CD4-positive, alpha-beta T cell (primary cell): ENCODE results near the gene THAP7. TPM values are rescaled to one million over a fixed set of nuclear protein-coding genes. Genes with fewer than 3 reads are reported as not detected.

Experiments used
- ATAC-seq: fragments of 200-7000 bp; cut with Tn5 transposase; one replicate; pipeline ENCODE4 v1.10.0; 2022; ENCODE audit warnings: mild to moderate bottlenecking; ENCODE audit not compliant: poor library complexity
- CTCF ChIA-PET: fragments of 350-600 bp; sonication (Branson Sonifier 250); formaldehyde crosslinking; loops from one replicate; lab custom pipeline; 2021; ENCODE audit warnings: antibody characterized with exemption, inconsistent platforms; lab: Charles Lee
- POLR2A ChIA-PET: fragments of 350-600 bp; sonication (Branson Sonifier 250); formaldehyde crosslinking; loops from one replicate; lab custom pipeline; 2021; ENCODE audit warnings: antibody characterized with exemption, inconsistent platforms; lab: Charles Lee
- DNase-seq, 14 experiments: peaks; one replicate each; pipeline ENCODE4 v3.0.0-alpha.2; 2013 to 2020; ENCODE audit warnings: mixed read lengths in 2 of 14
- H3K27ac ChIP-seq, 2 donors: one replicate each; pipeline versions ENCODE4 v1.5.1 to v1.7.0; 2013; ENCODE audit warnings: low read length in 2 of 2, low read depth in 1 of 2, mild to moderate bottlenecking in 1 of 2
- H3K27me3 ChIP-seq, 2 experiments: 1 replicate in 1 of 2; 2 replicates in 1 of 2; pipeline versions ENCODE4 v1.6.1 to v1.7.0; 2013; ENCODE audit warnings: low read length in 2 of 2, control low read depth in 1 of 2, mild to moderate bottlenecking in 1 of 2, moderate library complexity in 1 of 2; ENCODE audit not compliant: insufficient read depth in 2 of 2, control insufficient read depth in 1 of 2
- H3K36me3 ChIP-seq: one replicate; pipeline ENCODE4 v1.6.1; 2013; ENCODE audit warnings: low read length, control low read depth; ENCODE audit not compliant: insufficient read depth
- H3K4me1 ChIP-seq: one replicate; pipeline ENCODE4 v1.6.1; 2013; ENCODE audit warnings: low read length, control low read depth; ENCODE audit not compliant: insufficient read depth
- H3K4me3 ChIP-seq: one replicate; pipeline ENCODE4 v1.5.1; 2013; ENCODE audit warnings: mild to moderate bottlenecking, low read length, moderate library complexity
- H3K9me3 ChIP-seq, 2 experiments: 1 replicate in 1 of 2; 2 replicates in 1 of 2; pipeline versions ENCODE4 v1.6.1 to v1.7.0; 2013; ENCODE audit warnings: low read length in 2 of 2, mild to moderate bottlenecking in 2 of 2, control low read depth in 1 of 2, moderate library complexity in 1 of 2; ENCODE audit not compliant: control insufficient read depth in 1 of 2, insufficient read depth in 1 of 2
- H3K27ac Mint-ChIP-seq: one replicate; pipeline ENCODE4 v1.8.0; 2020; ENCODE audit warnings: mixed read lengths
- H3K27me3 Mint-ChIP-seq: one replicate; pipeline ENCODE4 v1.8.0; 2021; ENCODE audit warnings: mixed read lengths
- H3K36me3 Mint-ChIP-seq: one replicate; pipeline ENCODE4 v1.8.0; 2021; ENCODE audit warnings: low read depth, mixed read lengths
- H3K4me1 Mint-ChIP-seq: one replicate; pipeline ENCODE4 v1.8.0; 2021; ENCODE audit warnings: low read depth, mixed read lengths
- H3K4me3 Mint-ChIP-seq: one replicate; pipeline ENCODE4 v1.8.0; 2020; ENCODE audit warnings: mild to moderate bottlenecking, mixed read lengths
- H3K9me3 Mint-ChIP-seq: one replicate; pipeline ENCODE4 v1.8.0; 2020; ENCODE audit warnings: mixed read lengths
- intact Hi-C, 2 experiments: fragments of 100-400 bp; cut with DNase I in 1 of 2; cut with micrococcal nuclease in 1 of 2; formaldehyde crosslinking; loops; one replicate each; pipeline versions ENCODE4 v1.15.1 to v1.9.0; 2023 to 2025; cut with DNase I, micrococcal nuclease
- total RNA-seq, 174 experiments: library from RNA in 2 of 174; stranded (reverse) in 2 of 174; gene quantifications; one replicate each; pipeline ENCODE4 v1.2.3 and lab custom pipeline; 2021 to 2026
- TF ChIP-seq, protein P1 (sequence below): fragments of 200-600 bp; IDR thresholded peaks from one replicate; pipeline ENCODE4 v1.8.0; 2022; ENCODE audit warnings: antibody characterized with exemption, mild to moderate bottlenecking

The THAP7 gene
- total RNA-seq, 2 experiments from 2014 or later = 82.7 to 84.0 TPM

DNA sequence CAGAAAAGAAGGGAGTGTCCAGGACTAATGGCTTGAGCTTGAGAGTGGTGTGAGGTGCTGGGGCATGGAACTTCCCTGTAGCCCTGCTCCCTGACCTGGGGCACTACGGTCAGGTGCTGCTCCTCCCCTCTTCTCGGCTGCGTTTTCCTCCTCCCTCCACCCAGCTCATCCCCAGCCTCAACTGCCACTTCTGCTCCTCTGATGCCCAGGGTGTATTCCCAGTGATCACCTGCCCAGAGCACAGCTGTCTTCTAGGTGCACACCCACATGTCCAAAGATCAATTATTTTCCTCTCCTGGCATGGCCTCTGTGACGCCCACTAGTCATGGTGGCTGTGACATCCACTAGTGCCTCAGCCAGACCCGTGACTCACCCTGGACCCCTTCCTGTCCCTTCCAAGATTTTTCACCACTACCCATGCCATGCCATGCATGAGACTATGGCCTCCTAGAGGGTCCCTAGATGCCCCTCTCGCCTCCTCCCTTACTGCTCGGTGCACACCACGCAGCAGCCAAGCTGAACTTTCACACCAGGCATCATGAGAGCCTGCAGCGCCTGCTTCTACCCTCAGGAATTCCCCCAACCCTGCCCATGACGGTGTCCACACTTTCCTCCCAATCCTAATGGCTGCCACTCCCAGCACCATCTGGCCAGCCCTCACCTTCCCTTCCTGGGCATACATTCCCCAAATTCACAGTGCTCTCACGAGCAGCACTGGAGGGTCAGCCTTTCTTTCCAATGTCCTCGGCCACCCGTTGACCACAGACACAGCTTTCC lies 14.9 kb upstream of the THAP7 start:
- Histone ChIP-seq H3K27me3 (no peaks in the 10 kb centered on the region), H3K27ac (no peak overlapping the region), H3K9me3 (no peaks in the 10 kb centered on the region), H3K4me3 (no peak overlapping the region), H3K4me1 (peaks cover 26% of the 10 kb centered on the region), H3K36me3 (no peaks in the 10 kb centered on the region)
- H3K27me3 Mint-ChIP-seq = no peaks in the 10 kb centered on the region
- intact Hi-C loops = no loop called here
- no peaks in the 10 kb centered on the region for H3K9me3 Mint-ChIP-seq
- POLR2A ChIA-PET = no interaction called here
- TF ChIP-seq, protein P1, sequence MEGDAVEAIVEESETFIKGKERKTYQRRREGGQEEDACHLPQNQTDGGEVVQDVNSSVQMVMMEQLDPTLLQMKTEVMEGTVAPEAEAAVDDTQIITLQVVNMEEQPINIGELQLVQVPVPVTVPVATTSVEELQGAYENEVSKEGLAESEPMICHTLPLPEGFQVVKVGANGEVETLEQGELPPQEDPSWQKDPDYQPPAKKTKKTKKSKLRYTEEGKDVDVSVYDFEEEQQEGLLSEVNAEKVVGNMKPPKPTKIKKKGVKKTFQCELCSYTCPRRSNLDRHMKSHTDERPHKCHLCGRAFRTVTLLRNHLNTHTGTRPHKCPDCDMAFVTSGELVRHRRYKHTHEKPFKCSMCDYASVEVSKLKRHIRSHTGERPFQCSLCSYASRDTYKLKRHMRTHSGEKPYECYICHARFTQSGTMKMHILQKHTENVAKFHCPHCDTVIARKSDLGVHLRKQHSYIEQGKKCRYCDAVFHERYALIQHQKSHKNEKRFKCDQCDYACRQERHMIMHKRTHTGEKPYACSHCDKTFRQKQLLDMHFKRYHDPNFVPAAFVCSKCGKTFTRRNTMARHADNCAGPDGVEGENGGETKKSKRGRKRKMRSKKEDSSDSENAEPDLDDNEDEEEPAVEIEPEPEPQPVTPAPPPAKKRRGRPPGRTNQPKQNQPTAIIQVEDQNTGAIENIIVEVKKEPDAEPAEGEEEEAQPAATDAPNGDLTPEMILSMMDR = no peak
- ATAC-seq (no peak), DNase-seq (no peak)
- peaks cover 30% of the 10 kb centered on the region for H3K4me1 Mint-ChIP-seq
- CTCF ChIA-PET = interaction anchor here (0.6 kb wide), 2 partner anchors 147 to 598 kb away, joined by 3 to 4 read pairs; no protein-coding TSS in a partner anchor
- no peaks in the 10 kb centered on the region for H3K36me3 Mint-ChIP-seq
- H3K27ac Mint-ChIP-seq = no peak overlapping the region
- H3K4me3 Mint-ChIP-seq = peak overlapping the region; percentile 62

DNA sequence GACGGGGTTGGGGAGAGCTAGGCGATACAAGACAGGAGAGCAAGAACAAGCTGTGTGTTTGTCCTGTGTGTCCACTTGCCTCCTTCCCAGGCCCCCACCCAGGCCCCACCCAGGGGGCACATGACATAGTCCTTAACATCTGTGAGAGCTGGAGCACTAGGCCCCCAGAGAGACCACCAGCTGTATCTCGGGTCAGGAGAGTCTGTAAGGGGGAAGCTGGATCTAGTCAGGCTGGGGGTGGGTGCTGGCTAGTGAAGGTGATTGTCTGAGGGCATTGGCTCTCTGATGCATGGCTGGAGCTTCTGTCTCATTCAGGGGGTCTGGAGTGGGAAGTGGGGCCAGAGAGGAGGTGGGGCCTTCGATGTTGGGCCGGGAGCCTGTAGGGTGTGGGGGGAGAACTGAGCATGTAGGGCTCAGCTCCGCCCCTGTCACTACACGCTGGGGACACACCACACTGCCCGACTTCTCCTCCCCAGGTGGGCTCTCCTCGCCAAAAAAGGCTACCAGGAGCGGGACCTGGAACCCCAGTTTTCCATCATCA lies 13.6 kb upstream of the THAP7 start:
- Histone ChIP-seq H3K27ac (no peak overlapping the region), H3K9me3 (no peaks in the 10 kb centered on the region), H3K36me3 (no peaks in the 10 kb centered on the region), H3K4me3 (no peak overlapping the region), H3K4me1 (peaks cover 26% of the 10 kb centered on the region), H3K27me3 (no peaks in the 10 kb centered on the region)
- ATAC-seq (no peak), DNase-seq (peak in 1 of 14 experiments; percentile 11)
- Mint-ChIP-seq H3K27me3 (no peaks in the 10 kb centered on the region), H3K27ac (no peak overlapping the region), H3K9me3 (no peaks in the 10 kb centered on the region), H3K4me3 (peak overlapping the region; percentile 30), H3K36me3 (no peaks in the 10 kb centered on the region), H3K4me1 (peaks cover 30% of the 10 kb centered on the region)
- intact Hi-C loops = no loop called here
- POLR2A ChIA-PET = interaction anchor here (2.2 kb wide), 1 partner anchor 13 kb away, joined by 9 read pairs; the partner anchor contains the start of gene THAP7
- CTCF ChIA-PET = no interaction called here
- TF ChIP-seq, protein P1 = no peak

DNA sequence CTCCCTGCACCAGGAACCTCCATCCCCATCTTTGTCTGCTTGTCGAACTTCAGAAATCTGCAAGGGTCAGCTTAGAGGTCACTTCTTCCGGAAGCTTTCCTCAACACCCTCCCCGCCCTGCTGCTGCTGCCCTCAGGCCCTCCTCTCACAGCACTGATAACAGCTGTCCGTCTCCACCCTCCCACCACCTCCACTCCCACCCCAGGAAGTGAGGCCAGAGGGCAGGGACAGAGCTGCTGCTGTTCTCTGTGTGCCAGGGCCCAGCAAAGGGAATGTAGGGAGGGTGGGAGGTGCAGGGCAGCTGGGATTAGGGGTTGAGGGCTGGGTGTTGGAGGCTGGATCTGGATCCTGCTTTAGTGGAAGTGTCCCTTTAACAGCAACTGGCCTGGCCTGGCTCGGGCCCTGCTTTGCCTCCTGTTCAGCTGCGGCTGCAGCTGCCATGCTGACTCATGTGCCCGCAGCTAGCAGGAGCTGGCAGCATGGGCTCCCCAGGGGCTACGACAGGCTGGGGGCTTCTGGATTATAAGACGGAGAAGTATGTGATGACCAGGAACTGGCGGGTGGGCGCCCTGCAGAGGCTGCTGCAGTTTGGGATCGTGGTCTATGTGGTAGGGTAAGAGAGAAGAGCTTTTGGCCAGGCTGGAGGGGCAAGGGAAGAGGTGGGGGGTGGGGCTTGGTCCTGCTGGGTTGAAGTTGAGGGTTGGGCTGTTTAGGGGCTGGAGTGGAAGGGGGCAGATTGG lies 13.0 kb upstream of the THAP7 start, which contains the start of gene P2RX6:
TSS of gene P2RX6 (plus strand) at position 440 of the 740 bp plus-strand sequence. CDS start at position 450, 10 bp downstream.
- Mint-ChIP-seq H3K27ac (peak within 1 kb of the TSS; percentile 81), H3K9me3 (no peaks in the 10 kb centered on the region), H3K27me3 (no peaks in the 10 kb centered on the region), H3K4me3 (peak within 1 kb of the TSS; percentile 86), H3K4me1 (peaks cover 30% of the 10 kb centered on the region), H3K36me3 (no peaks in the 10 kb centered on the region)
- DNase-seq (no peak), ATAC-seq (no peak)
- intact Hi-C loops = loop anchor here in 1 of 2 experiments (1.0 kb wide), 1 partner anchor 13 kb away; the partner anchor contains the start of gene THAP7
- CTCF ChIA-PET = no interaction called here
- Histone ChIP-seq H3K27ac (peak within 1 kb of the TSS; percentile 27 to 79), H3K4me3 (peak within 1 kb of the TSS; percentile 59), H3K4me1 (peaks cover 26% of the 10 kb centered on the region), H3K9me3 (no peaks in the 10 kb centered on the region), H3K36me3 (no peaks in the 10 kb centered on the region), H3K27me3 (no peaks in the 10 kb centered on the region)
- POLR2A ChIA-PET = interaction anchor here (2.2 kb wide), 1 partner anchor 13 kb away, joined by 9 read pairs; the partner anchor contains the start of gene THAP7
- TF ChIP-seq, protein P1 = no peak
